Lower leg skin (tissue), 3 donors: ENCODE data around the gene OR10H2.

Source experiments
- POLR2A ChIP-seq, 2 donors: fragments of 450-650 bp; IDR thresholded peaks; one replicate each; pipeline ENCODE4 v1.6.1; 2016 to 2017; ENCODE audit warnings: antibody characterized with exemption in 2 of 2, mild to moderate bottlenecking in 1 of 2, moderate library complexity in 1 of 2
- TF ChIP-seq, protein P1 (sequence below), 3 donors: fragments of 450-650 bp; IDR thresholded peaks; one replicate each; pipeline ENCODE4 v1.5.1; 2016; ENCODE audit warnings: antibody characterized with exemption in 3 of 3, mild to moderate bottlenecking in 3 of 3, moderate library complexity in 2 of 3

DNA sequence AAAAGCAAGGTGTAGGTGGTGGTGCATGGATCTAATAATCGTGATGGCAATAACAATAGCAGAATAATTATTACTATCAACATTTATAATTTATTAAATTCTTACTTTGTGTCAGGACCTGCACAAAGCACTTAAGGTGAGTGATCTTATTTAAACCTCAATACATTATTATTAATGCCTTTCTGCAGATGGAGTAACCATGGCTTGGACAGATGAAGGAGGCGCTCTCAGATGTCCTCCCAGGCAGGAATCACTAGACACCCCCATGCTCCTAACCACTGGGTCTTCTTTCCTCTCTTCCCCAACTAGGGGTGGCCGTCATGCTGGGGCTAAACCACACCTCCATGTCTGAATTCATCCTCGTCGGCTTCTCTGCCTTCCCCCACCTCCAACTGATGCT, at the start of gene OR10H2:
- TF ChIP-seq, protein P1, sequence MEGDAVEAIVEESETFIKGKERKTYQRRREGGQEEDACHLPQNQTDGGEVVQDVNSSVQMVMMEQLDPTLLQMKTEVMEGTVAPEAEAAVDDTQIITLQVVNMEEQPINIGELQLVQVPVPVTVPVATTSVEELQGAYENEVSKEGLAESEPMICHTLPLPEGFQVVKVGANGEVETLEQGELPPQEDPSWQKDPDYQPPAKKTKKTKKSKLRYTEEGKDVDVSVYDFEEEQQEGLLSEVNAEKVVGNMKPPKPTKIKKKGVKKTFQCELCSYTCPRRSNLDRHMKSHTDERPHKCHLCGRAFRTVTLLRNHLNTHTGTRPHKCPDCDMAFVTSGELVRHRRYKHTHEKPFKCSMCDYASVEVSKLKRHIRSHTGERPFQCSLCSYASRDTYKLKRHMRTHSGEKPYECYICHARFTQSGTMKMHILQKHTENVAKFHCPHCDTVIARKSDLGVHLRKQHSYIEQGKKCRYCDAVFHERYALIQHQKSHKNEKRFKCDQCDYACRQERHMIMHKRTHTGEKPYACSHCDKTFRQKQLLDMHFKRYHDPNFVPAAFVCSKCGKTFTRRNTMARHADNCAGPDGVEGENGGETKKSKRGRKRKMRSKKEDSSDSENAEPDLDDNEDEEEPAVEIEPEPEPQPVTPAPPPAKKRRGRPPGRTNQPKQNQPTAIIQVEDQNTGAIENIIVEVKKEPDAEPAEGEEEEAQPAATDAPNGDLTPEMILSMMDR (IDR thresholded peaks at IDR 0.05) = no peak
- no peak for TF ChIP-seq POLR2A (IDR thresholded peaks at IDR 0.05)
